GM10266 (cell line): ENCODE data around the gene CCNT2.

ENCODE experiments used
- DNase-seq: peaks from one replicate; pipeline ENCODE4 v3.0.0; 2012; ENCODE audit errors: extremely low spot score
- CTCF ChIP-seq: IDR thresholded peaks from 2 replicates; pipeline ENCODE4 v1.5.1; 2012; ENCODE audit warnings: mild to moderate bottlenecking, low read depth; ENCODE audit not compliant: control insufficient read depth, insufficient read depth; ENCODE audit errors: missing control alignments

CCNT2 gene

GRCh38 chr2:134910763-134911399, 7.7 kb upstream of the CCNT2 start:
- TF ChIP-seq CTCF, result no peak
- DNase-seq, result no peak

- DNase-seq, result no peak
- TF ChIP-seq CTCF, result no peak
Observed at GRCh38 chr2:134911400-134911785, 7.2 kb upstream of the CCNT2 start.

GRCh38 chr2:134912361-134912760, 6.3 kb upstream of the CCNT2 start:
- no peak for DNase-seq
- TF ChIP-seq CTCF, result no peak

GRCh38 chr2:134917360-134917865, 1.2 kb upstream of the CCNT2 start:
- no peak for DNase-seq
- no peak for TF ChIP-seq CTCF

GRCh38 chr2:134917888-134918525, 615 bp upstream of the CCNT2 start:
- TF ChIP-seq CTCF, result no peak
- no peak for DNase-seq

GRCh38 chr2:134919341-134920210, 954 bp downstream of the CCNT2 start:
- TF ChIP-seq CTCF, result no peak
- DNase-seq, result peak; percentile 20

GRCh38 chr2:134924912-134925311, 6.3 kb downstream of the CCNT2 start:
- no peak for TF ChIP-seq CTCF
- no peak for DNase-seq
